ENCODE data around the gene SLC12A9. TPM values are rescaled to one million over a fixed set of nuclear protein-coding genes. Genes with fewer than 3 reads are reported as not detected.

Gene SLC12A9
- total and polyA plus RNA-seq, 2 experiments from 2014 or later, result 10.3 to 39.9 TPM

- H2AFZ ChIP-seq, result no peak overlapping the region
- peaks cover 8% of the 10 kb centered on the region for H3K4me1 ChIP-seq (ENCODE audit: insufficient read depth)
- peaks cover 3% of the 10 kb centered on the region; the same call in 2 of the 3 replicates for H3K9me3 Mint-ChIP-seq
- no peak for ATAC-seq
- H3K36me3 Mint-ChIP-seq (ENCODE audit: low read depth), result peaks cover 92% of the 10 kb centered on the region
- no peaks in the 10 kb centered on the region for H3K9me2 ChIP-seq (ENCODE audit: insufficient read depth)
- H3K4me2 ChIP-seq, result no peak overlapping the region
- no peak overlapping the region for H3K27ac ChIP-seq (ENCODE audit: low read depth)
- no peaks in the 10 kb centered on the region for H3K27me3 ChIP-seq (ENCODE audit: insufficient read depth)
- peaks cover 24% of the 10 kb centered on the region for H3K27me3 Mint-ChIP-seq (ENCODE audit: insufficient read depth, low read depth, poor library complexity)
- peaks cover 32% of the 10 kb centered on the region for H3K4me1 Mint-ChIP-seq
- no peak for DNase-seq (ENCODE audit: low spot score)
- TF ChIP-seq JUNB (IDR thresholded peaks at IDR 0.05; ENCODE audit: unreplicated experiment) (no peak), EZH2 (IDR thresholded peaks at IDR 0.05; ENCODE audit: low read depth, unreplicated experiment) (no peak), CTCF (conservative IDR thresholded peaks at IDR 0.05; ENCODE audit: low read depth in 2 of 2) (no peak), ZNF462 (CRISPR knock-in tag; IDR thresholded peaks at IDR 0.05) (no peak), ZNF114 (CRISPR knock-in tag; IDR thresholded peaks at IDR 0.05) (no peak), NANOG (IDR thresholded peaks at IDR 0.05; ENCODE audit: borderline replicate concordance) (no peak), STAT1 (IDR thresholded peaks at IDR 0.05; ENCODE audit: unreplicated experiment) (no peak), ZNF331 (CRISPR knock-in tag; IDR thresholded peaks at IDR 0.05; ENCODE audit: low read depth) (no peak), REST (IDR thresholded peaks at IDR 0.05; ENCODE audit: unreplicated experiment) (no peak), CREB1 (CRISPR knock-in tag; IDR thresholded peaks at IDR 0.05; ENCODE audit: low read depth) (no peak), ETS1 (IDR thresholded peaks at IDR 0.05) (no peak), EZH2phosphoT487 (IDR thresholded peaks at IDR 0.05; ENCODE audit: unreplicated experiment) (no peak), POLR2AphosphoS5 (IDR thresholded peaks at IDR 0.05; ENCODE audit: low read depth) (no peak)
- H3K79me2 ChIP-seq (replicated peaks; ENCODE audit: insufficient read depth), result peaks cover 74% of the 10 kb centered on the region
- H3K36me3 ChIP-seq (ENCODE audit: insufficient read depth), result peaks cover 50% of the 10 kb centered on the region
- peaks cover 33% of the 10 kb centered on the region for H3F3A ChIP-seq (replicated peaks; ENCODE audit: low read depth)
- no peak overlapping the region for H3K4me3 ChIP-seq
- no peak overlapping the region for H3K27ac Mint-ChIP-seq
- H3K4me3 Mint-ChIP-seq, result no peak overlapping the region; the same call in 2 of the 3 replicates
- H4K20me1 ChIP-seq (replicated peaks; ENCODE audit: insufficient read depth), result peaks cover 60% of the 10 kb centered on the region
Observed at GRCh38 chr7:100878013-100878412, 25.5 kb downstream of the SLC12A9 start.

All from GM23338 (cell line).